GM18867 (cell line): ENCODE results near the gene TNFAIP2.

Experiments used
- ATAC-seq: cut with Tn5 transposase; IDR thresholded peaks from one replicate; pipeline ENCODE4 v1.9.1; 2021; ENCODE audit warnings: mild to moderate bottlenecking, moderate library complexity; ENCODE audit not compliant: unreplicated experiment

TNFAIP2 gene

GRCh38 chr14:103133210-103134140 lies 10.2 kb downstream of the TNFAIP2 start:
- no peak for ATAC-seq

GRCh38 chr14:103134405-103134804 lies 11.1 kb downstream of the TNFAIP2 start:
- ATAC-seq = no peak

- ATAC-seq = no peak
These were observed 11.7 kb downstream of the TNFAIP2 start for GRCh38 chr14:103134919-103135318.

DNA sequence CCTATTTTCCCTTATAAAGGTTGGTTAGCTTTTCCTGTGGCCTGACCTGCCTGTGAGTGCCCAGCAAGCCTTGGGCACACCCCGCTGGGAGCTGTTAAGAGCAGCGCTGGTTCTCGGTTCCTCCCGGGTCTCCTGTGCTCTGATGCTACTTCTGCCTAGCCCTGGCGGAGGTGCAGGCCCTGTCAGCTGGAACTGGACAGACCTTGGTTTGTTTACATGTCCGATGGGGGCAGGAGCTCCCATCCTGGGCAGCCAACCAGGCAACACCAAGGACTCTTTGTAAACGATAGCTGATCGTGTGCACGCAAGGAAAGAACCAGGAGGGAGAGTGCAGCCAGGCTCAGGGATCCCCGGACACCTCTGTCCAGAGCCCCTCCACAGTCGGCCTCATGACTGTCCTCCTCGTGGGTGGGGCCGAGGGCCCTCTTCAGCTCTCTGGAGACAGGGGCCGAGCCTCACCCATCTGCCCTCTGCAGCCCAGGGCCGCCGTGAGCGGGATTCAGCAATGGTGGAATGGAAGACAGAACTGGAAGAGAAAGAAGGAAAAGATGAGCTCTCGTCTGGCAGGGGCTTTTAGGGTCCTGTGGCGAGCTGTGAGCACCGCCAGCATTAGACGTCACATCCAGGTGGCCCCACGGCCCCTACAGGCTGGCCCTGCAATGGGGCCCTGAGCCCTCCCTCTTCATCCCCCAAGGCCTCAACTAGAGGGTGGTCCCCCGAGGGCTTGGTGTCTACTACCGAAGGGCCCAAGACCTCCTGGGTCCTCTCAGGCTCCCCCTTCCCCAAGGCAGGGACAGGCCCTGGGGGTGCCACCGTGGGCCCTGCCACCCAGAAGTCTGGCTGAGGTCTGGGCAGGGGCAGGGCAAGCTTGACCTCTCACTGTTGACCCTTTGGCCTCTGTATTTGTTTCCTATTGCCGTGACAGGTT lies 12.3 kb downstream of the TNFAIP2 start:
- no peak for ATAC-seq

GRCh38 chr14:103136388-103137271 lies 13.4 kb downstream of the TNFAIP2 start:
- no peak for ATAC-seq

DNA sequence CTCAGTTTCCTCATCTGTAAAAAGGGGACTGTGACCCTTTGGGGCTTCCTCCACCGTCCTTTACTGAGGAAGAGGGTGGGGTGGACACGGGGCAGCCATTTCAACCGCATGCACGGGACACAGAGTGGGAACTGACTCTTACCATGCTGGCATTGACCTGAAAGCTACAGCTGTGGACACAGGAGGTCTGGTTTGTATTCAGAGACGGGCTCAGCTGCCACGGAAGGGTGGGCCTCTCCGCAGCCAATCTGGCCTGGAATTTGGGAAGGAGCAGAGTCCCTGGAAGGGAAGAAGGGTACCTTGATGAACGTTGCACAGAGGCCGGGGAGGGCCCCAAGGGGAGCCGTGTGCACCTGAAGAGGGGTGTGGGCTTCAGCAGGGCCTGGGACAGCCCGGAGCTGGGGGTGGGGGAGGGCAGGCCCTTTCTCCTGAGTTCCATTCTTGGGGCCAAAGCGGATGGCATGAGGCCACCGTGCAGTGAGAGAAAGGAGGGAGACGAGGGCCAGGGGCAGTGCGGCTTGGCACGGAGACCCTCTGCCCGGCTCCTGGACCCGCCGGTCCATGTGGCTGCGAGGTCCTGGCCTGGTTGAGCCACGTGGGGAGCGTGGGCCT lies 14.5 kb downstream of the TNFAIP2 start:
- no peak for ATAC-seq

DNA sequence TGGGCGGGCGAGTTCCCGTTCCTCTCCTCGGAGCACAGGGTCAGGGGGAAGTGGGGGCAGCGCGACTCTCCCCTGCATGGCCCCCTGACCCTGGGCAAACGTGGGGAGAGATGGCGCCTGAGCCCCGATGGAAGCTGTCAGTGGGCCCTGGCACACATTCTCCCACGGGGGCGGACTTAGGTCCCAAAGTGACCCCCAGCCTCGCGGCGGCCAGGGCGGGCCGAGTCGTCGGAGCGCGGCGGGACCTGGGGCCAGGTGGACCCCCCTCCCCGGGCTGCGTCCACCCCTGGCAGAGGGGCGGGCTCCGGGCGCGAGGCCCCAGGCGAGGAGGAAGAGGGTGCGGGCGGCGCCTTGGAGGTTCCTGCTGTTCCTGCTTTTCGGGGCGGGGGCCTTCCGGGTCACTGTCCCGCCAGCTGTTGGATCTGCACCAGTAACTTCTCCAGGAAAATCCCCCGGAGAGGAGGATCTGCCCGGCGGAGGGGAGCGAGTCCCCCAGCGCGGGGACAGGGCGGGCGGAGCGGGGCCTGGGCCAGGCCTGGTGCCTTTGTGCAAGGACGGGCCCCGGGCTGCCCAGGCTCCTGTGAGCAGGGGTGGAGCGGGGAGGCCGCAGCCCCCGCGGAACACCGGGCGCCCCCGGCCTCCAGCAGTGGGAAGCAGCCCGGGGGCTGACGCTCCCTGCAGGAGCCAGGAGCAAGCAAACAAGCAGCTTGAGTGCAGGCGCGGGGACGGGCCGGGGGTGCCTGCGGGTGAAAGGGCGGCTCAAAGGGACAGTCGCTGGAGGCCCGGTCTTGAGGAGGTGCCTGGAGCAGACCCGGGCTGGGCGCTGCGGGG lies 15.3 kb downstream of the TNFAIP2 start:
- ATAC-seq = no peak

DNA sequence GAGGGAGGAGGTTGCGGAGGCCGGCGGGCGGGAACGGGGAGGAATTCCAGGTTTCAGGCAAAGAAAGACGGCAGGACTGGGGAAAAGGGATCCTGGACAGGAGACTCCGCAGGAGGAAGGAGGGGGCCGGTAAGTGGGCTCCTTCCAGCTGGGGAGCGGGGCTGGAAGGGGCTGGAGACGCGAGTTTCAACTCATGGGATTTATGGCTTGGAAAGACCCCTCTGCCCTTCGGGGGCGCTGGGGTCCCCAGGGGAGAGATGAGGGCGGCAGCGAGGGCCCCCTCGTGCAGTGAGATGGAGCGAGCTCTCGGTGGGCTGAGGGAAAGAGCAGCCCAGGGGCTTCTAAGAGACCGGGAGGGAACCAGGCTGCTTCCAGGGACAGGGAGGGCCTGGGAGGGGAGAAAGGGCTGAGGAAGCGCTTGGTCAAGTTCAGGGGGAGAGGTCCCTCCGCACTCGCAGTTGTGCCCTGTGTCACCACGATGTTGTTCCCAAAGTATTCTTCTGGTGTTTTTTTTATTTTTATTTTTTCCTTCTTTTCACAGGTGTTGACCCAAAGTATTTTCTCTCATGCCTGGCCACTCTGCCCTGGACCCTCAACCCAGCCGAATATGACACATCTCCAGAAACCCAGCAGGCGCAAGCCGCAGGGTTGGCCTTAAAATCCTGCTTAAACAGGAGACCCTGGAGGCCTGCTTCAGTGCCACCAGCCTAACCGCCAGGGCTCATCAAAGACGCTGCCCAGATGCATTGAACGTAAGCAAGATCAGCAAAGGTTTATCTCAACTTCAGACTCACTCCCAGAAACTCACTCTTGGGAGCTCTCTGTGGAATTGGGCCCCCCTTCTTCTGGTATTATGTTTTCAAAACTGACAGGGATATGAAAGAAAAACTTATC lies 16.1 kb downstream of the TNFAIP2 start:
- ATAC-seq = no peak

GRCh38 chr14:103140316-103141109 lies 17.3 kb downstream of the TNFAIP2 start:
- ATAC-seq = peak; percentile 50

DNA sequence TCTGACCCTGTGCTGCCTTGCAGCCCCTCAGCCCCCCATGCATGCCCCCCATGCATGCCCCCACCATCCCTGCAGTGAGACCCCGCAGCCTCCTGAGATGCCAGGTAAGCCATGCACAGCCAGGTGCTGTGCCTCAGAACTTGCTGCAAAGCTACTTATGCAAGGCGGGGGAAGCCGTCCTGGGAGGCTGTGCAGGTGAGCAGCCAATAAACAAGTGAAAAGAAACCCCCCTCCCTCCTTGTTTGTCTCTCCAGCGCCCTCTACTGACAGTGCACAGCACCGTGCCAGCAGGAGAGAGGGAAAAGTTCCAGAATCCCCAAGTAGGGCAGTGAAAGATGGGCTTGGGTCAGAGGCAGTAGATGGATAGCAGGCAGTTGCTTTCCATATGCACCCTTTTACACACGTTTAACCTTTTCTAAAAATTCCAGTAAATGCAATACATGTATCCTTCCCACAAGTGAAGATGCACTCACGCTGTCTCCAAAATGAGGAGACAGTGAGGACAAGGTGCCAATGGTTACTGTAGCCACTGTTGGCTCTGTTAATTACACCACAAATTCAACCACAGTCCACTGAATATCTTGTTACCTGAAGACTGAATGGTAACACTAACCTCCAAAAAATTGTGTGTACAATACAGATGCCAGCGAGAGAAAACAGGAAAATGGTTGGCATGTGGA lies 18.0 kb downstream of the TNFAIP2 start:
- ATAC-seq = peak; percentile 25

GRCh38 chr14:103142026-103142425 lies 18.8 kb downstream of the TNFAIP2 start:
- ATAC-seq = no peak

GRCh38 chr14:103142721-103143302 lies 19.6 kb downstream of the TNFAIP2 start:
- no peak for ATAC-seq

GRCh38 chr14:103143506-103143905 lies 20.2 kb downstream of the TNFAIP2 start:
- no peak for ATAC-seq

DNA sequence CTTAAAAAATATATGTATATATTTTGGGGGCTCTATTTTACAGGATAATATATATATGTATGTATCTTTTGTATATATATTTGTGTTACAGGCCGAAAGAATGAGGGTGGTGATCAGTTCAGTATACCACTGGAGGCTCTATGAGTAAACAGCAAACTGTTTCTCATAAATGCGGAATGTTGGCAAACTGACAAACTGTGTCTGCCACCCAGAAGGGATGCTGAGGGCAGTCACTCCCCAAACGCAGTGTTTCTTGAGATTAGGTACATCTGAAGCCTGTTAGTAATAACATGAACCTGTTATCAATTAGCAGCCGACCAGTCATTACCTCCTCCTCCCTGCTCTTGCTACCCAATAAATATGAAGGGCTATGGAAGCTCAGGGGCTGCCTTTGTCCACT lies 20.8 kb downstream of the TNFAIP2 start:
- ATAC-seq = no peak

DNA sequence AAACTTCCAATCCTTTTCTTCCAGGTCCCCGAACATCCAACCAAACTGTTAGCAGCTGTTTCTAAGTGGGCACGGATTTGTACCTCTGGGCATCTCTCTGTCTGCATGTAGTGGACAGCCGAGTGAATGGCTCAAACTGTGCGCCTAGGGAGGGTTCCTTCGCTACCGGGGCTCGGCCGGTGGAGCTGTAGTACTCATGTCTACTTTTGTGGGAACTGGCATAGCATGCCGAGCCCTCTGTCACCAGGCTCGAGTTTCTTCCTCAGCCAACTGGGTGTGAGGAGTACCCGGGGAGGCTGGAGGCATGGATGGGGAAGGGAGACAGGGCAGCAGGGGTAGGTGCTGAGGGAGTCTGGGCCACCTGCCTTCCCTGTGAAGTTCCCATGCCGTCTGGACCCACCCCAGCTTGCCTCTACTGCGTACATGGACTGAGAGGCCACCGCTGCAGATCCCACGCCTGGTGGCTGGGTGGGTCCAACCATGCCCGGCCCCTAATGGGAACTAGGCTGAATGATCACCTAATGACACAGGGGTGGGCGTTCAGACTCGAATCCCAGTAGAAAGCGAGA lies 23.0 kb downstream of the TNFAIP2 start:
- ATAC-seq = no peak
